GM12892 (cell line): Measurements from ENCODE around the gene TSSK2.

Experiments
- POLR2AphosphoS5 ChIP-seq: IDR thresholded peaks from 2 replicates; pipeline ENCODE4 v1.6.1; 2011; ENCODE audit warnings: low read depth, low read length, control low read depth
- TAF1 ChIP-seq: IDR thresholded peaks from 2 replicates; pipeline ENCODE4 v1.6.1; 2011; ENCODE audit warnings: low read depth, mild to moderate bottlenecking, control low read depth, low read length, borderline replicate concordance

DNA sequence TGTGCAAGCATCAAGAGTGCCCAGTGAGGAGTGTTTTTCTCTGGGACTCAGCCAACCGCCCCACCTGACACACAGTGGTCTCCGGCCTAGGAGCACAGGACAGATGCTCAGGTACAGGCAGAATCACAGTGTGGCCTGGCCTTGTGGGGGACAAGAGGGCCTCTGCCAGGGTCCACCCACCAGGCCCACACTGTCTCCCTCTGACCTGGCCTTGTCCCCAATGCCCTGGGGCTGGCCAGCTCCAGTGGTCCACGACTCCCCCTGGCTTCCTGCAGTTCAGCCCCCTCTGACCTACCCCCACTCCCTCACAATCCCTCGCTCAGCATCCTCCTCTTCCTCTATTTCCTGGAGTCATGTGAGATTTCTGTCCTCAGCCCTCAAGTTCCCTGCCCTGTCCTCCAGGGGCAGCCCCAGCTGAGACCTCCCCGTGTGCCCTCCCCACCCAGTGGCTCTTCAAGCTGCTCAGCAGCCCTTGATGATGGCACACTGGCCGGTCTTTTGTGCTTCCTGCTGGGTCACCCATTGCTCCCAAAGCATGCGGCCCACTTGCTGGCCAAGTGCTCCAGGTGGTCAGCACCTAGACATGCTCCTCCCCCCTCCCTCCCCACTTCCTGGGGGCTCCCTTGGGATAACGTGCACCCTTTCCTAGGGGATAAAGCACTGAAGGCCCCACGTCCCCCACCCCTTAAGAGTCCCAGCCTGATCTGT lies 1.7 kb downstream of the TSSK2 start:
- TF ChIP-seq POLR2AphosphoS5 (no peak; the same call in 1 of the 2 replicates), TAF1 (no peak)
